H1 (cell line): Measurements from ENCODE around the gene MAML3. TPM values are rescaled to one million over a fixed set of nuclear protein-coding genes. Genes with fewer than 3 reads are reported as not detected.

Experiments
- CTCF ChIA-PET: fragments of 300-600 bp; sonication (Branson Sonifier 250); formaldehyde crosslinking; loops from one replicate; lab custom pipeline; 2021; ENCODE audit not compliant: partially characterized antibody; lab: Charles Lee
- POLR2A ChIA-PET: fragments of 300-600 bp; sonication (Branson Sonifier 250); formaldehyde crosslinking; loops from one replicate; lab custom pipeline; 2021; ENCODE audit warnings: inconsistent platforms; ENCODE audit not compliant: partially characterized antibody; lab: Charles Lee
- DNase-seq, 2 experiments: peaks; one replicate each; pipeline versions ENCODE4 v3.0.0 to v3.0.0-alpha.2; 2010 to 2022; ENCODE audit warnings: low spot score in 2 of 2, low read depth in 1 of 2, mixed read lengths in 1 of 2
- FAIRE-seq: peaks from 2 replicates; lab custom pipeline; 2011; peaks lifted over from hg19 to GRCh38; lab: Jason Lieb, UNC
- H2AFZ ChIP-seq: 2 replicates; pipeline ENCODE4 v1.8.1; 2012; ENCODE audit warnings: low read length, inconsistent platforms
- H2AK5ac ChIP-seq: 2 replicates; pipeline ENCODE4 v1.6.1; 2013; ENCODE audit warnings: low read depth, low read length
- H2BK120ac ChIP-seq: replicated peaks from 2 replicates; pipeline ENCODE3; 2013; ENCODE audit warnings: low read depth, low read length, inconsistent platforms
- H2BK12ac ChIP-seq: 2 replicates; pipeline ENCODE4 v1.6.1; 2013; ENCODE audit warnings: low read depth, low read length
- H2BK15ac ChIP-seq: 2 replicates; pipeline ENCODE4 v1.6.1; 2013; ENCODE audit warnings: low read length
- H2BK20ac ChIP-seq: 2 replicates; pipeline ENCODE4 v1.6.1; 2013; ENCODE audit warnings: low read length
- H2BK5ac ChIP-seq: 2 replicates; pipeline ENCODE4 v1.6.1; 2013; ENCODE audit warnings: low read depth, low read length
- H3K14ac ChIP-seq: 2 replicates; pipeline ENCODE4 v1.6.1; 2013; ENCODE audit warnings: inconsistent platforms; ENCODE audit not compliant: insufficient read length
- H3K18ac ChIP-seq: 2 replicates; pipeline ENCODE4 v1.6.1; 2013; ENCODE audit warnings: low read length; ENCODE audit errors: extremely low read depth
- H3K23ac ChIP-seq: 2 replicates; pipeline ENCODE4 v1.6.1; 2013; ENCODE audit warnings: inconsistent platforms; ENCODE audit not compliant: insufficient read length
- H3K23me2 ChIP-seq: 2 replicates; pipeline ENCODE4 v1.6.1; 2013; ENCODE audit warnings: low read depth, low read length
- H3K27ac ChIP-seq: 2 replicates; pipeline ENCODE4 v1.6.1; 2011; ENCODE audit warnings: low read depth, low read length, inconsistent platforms
- H3K27me3 ChIP-seq, 4 experiments: replicated peaks in 1 of 4; 1 replicate in 1 of 4; 2 replicates in 3 of 4; pipeline versions ENCODE4 v1.6.1 to v1.8.1; 2011 to 2013; ENCODE audit warnings: low read length in 3 of 4, mild to moderate bottlenecking in 3 of 4, inconsistent platforms in 2 of 4, mixed read lengths in 2 of 4, moderate library complexity in 1 of 4; ENCODE audit not compliant: control insufficient read depth in 3 of 4, insufficient read depth in 3 of 4; ENCODE audit errors: extremely low read depth in 1 of 4
- H3K36me3 ChIP-seq, 4 experiments: 2 replicates each; pipeline versions ENCODE4 v1.6.1 to v1.8.1; 2011 to 2013; ENCODE audit warnings: mild to moderate bottlenecking in 4 of 4, low read length in 3 of 4, moderate library complexity in 2 of 4, control low read depth in 1 of 4, inconsistent platforms in 1 of 4; ENCODE audit not compliant: insufficient read depth in 4 of 4, control insufficient read depth in 2 of 4
- H3K4ac ChIP-seq: replicated peaks from 2 replicates; pipeline ENCODE3; 2013; ENCODE audit warnings: low read length, low read depth, mixed read lengths, inconsistent platforms; ENCODE audit not compliant: insufficient read length
- H3K4me1 ChIP-seq, 4 experiments: replicated peaks in 1 of 4; 1 replicate in 1 of 4; 2 replicates in 3 of 4; pipeline versions ENCODE4 v1.6.1 to v1.8.1; 2011 to 2013; ENCODE audit warnings: low read length in 3 of 4, inconsistent platforms in 2 of 4, mixed read lengths in 1 of 4; ENCODE audit not compliant: insufficient read depth in 4 of 4, control insufficient read depth in 3 of 4
- H3K4me2 ChIP-seq, 2 experiments: 2 replicates each; pipeline versions ENCODE4 v1.6.1 to v1.8.1; 2011 to 2013; ENCODE audit warnings: low read depth in 2 of 2, low read length in 2 of 2, control low read depth in 1 of 2, inconsistent platforms in 1 of 2, mild to moderate bottlenecking in 1 of 2; ENCODE audit not compliant: insufficient read depth in 1 of 2
- H3K4me3 ChIP-seq, 4 experiments: fragments of 200-600, 300-600 bp in 1 of 4; sonication (generic), shearing (Covaris generic), sonication (Bioruptor Twin) in 1 of 4; 2 replicates each; pipeline versions ENCODE4 v1.5.1 to v1.8.1; 2011 to 2016; ENCODE audit warnings: low read length in 4 of 4, low read depth in 3 of 4, control low read depth in 2 of 4, inconsistent platforms in 2 of 4, mild to moderate bottlenecking in 2 of 4, mixed read lengths in 1 of 4, moderate library complexity in 1 of 4; ENCODE audit not compliant: insufficient read depth in 2 of 4; ENCODE audit errors: extremely low read depth in 1 of 4
- H3K56ac ChIP-seq: replicated peaks from 2 replicates; pipeline ENCODE3; 2013; ENCODE audit warnings: low read depth, mild to moderate bottlenecking, mixed read lengths, low read length, inconsistent platforms; ENCODE audit not compliant: insufficient read length
- H3K79me1 ChIP-seq: 2 replicates; pipeline ENCODE4 v1.6.1; 2013; ENCODE audit warnings: low read depth, low read length, control low read depth
- H3K79me2 ChIP-seq, 2 experiments: 2 replicates each; pipeline versions ENCODE4 v1.6.1 to v1.8.1; 2012 to 2013; ENCODE audit warnings: low read length in 2 of 2, mild to moderate bottlenecking in 2 of 2, inconsistent platforms in 1 of 2; ENCODE audit not compliant: insufficient read depth in 2 of 2, control insufficient read depth in 1 of 2
- H3K9ac ChIP-seq, 4 experiments: replicated peaks in 1 of 4; 1 replicate in 1 of 4; 2 replicates in 3 of 4; pipeline versions ENCODE4 v1.6.1 to v1.8.1; 2011 to 2013; ENCODE audit warnings: low read depth in 3 of 4, low read length in 3 of 4, control low read depth in 2 of 4, mild to moderate bottlenecking in 2 of 4, moderate library complexity in 2 of 4, inconsistent platforms in 1 of 4; ENCODE audit errors: extremely low read depth in 1 of 4
- H3K9me3 ChIP-seq, 2 experiments: 2 replicates each; pipeline versions ENCODE4 v1.6.1 to v1.8.1; 2012 to 2013; ENCODE audit warnings: mild to moderate bottlenecking in 2 of 2, moderate library complexity in 2 of 2, control low read depth in 1 of 2, inconsistent platforms in 1 of 2, low read depth in 1 of 2, low read length in 1 of 2, mixed read lengths in 1 of 2; ENCODE audit not compliant: insufficient read depth in 2 of 2
- H4K20me1 ChIP-seq, 2 experiments: replicated peaks in 1 of 2; 2 replicates each; pipeline versions ENCODE3 to v1.8.1; 2011 to 2013; ENCODE audit warnings: inconsistent platforms in 2 of 2, low read length in 2 of 2, mild to moderate bottlenecking in 1 of 2; ENCODE audit not compliant: insufficient read depth in 2 of 2, control insufficient read depth in 1 of 2
- H4K5ac ChIP-seq: 2 replicates; pipeline ENCODE4 v1.6.1; 2013; ENCODE audit warnings: low read length, low read depth, mixed read lengths, inconsistent platforms; ENCODE audit not compliant: insufficient read length
- H4K8ac ChIP-seq: 2 replicates; pipeline ENCODE4 v1.8.0; 2013; ENCODE audit warnings: mild to moderate bottlenecking, moderate library complexity, low read length, inconsistent platforms; ENCODE audit not compliant: insufficient read depth; ENCODE audit errors: extremely low read depth
- H4K91ac ChIP-seq: replicated peaks from 2 replicates; pipeline ENCODE3; 2013; ENCODE audit warnings: low read length, mixed read lengths, inconsistent platforms; ENCODE audit not compliant: insufficient read length
- ASH2L ChIP-seq: fragments of 200-600, 300-600 bp; sonication (generic); IDR thresholded peaks from one replicate; pipeline ENCODE4 v1.7.1; 2017; ENCODE audit warnings: low read length
- ATF2 ChIP-seq: IDR thresholded peaks from 2 replicates; pipeline ENCODE4 v1.6.1; 2012; ENCODE audit warnings: low read length, inconsistent platforms
- CBX8 ChIP-seq: fragments of 300-800, 300-1000 bp; sonication (generic); IDR thresholded peaks from 2 replicates; pipeline ENCODE4 v1.7.1; 2016; ENCODE audit warnings: low read depth, low read length, borderline replicate concordance
- CREB1 ChIP-seq: IDR thresholded peaks from 2 replicates; pipeline ENCODE4 v1.6.1; 2012; ENCODE audit warnings: inconsistent platforms
- CTBP2 ChIP-seq: IDR thresholded peaks from 2 replicates; pipeline ENCODE4 v1.7.0; 2011; ENCODE audit warnings: borderline replicate concordance, mild to moderate bottlenecking, moderate library complexity, mixed read lengths, low read length; ENCODE audit not compliant: insufficient read depth, insufficient read length
- EGR1 ChIP-seq: IDR thresholded peaks from 2 replicates; pipeline ENCODE4 v1.6.1; 2011; ENCODE audit warnings: low read depth, low read length, borderline replicate concordance
- FOSL1 ChIP-seq: IDR thresholded peaks from 2 replicates; pipeline ENCODE4 v1.6.1; 2011; ENCODE audit warnings: mild to moderate bottlenecking, low read depth, low read length, moderate library complexity; ENCODE audit not compliant: insufficient read depth
- GTF2F1 ChIP-seq: IDR thresholded peaks from 2 replicates; pipeline ENCODE4 v1.6.1; 2012; ENCODE audit warnings: low read depth, low read length, improper control_type of control experiment, borderline replicate concordance
- HDAC6 ChIP-seq: IDR thresholded peaks from one replicate; pipeline ENCODE4 v1.7.1; 2012; ENCODE audit warnings: low read depth, mild to moderate bottlenecking, inconsistent platforms, low read length, moderate library complexity
- KDM5A ChIP-seq: fragments of 200-600 bp; IDR thresholded peaks from 2 replicates; pipeline ENCODE4 v1.7.1; 2012; ENCODE audit warnings: mild to moderate bottlenecking, low read length, inconsistent platforms, mixed read lengths
- NRF1 ChIP-seq: IDR thresholded peaks from 2 replicates; pipeline ENCODE4 v1.6.1; 2011; ENCODE audit warnings: mild to moderate bottlenecking, low read depth, low read length, improper control_type of control experiment
- SP1 ChIP-seq: IDR thresholded peaks from 2 replicates; pipeline ENCODE4 v1.6.1; 2011; ENCODE audit warnings: low read depth, low read length
- SP2 ChIP-seq: IDR thresholded peaks from 2 replicates; pipeline ENCODE4 v1.6.1; 2012; ENCODE audit warnings: mild to moderate bottlenecking, low read length, inconsistent platforms
- SUZ12 ChIP-seq: fragments of 200-600 bp; sonication (generic); IDR thresholded peaks from 2 replicates; pipeline ENCODE4 v1.6.1; 2012; ENCODE audit warnings: mild to moderate bottlenecking, inconsistent platforms, low read length, moderate library complexity, mixed read lengths
- TCF12 ChIP-seq: IDR thresholded peaks from 2 replicates; pipeline ENCODE4 v1.6.1; 2011; ENCODE audit warnings: low read depth, mild to moderate bottlenecking, low read length
- WGBS, 2 experiments: shearing (Covaris generic) in 1 of 2; methylation state at CpG; one replicate each; pipeline versions ENCODE4 v1.1.6 to v1.1.7; 2013 to 2015; ENCODE audit warnings: low lambda C conversion rate in 2 of 2, mixed read lengths in 2 of 2, inconsistent platforms in 1 of 2, low coverage in 1 of 2, missing lambda C conversion rate in 1 of 2; ENCODE audit not compliant: insufficient replicate concordance in 2 of 2, insufficient coverage in 1 of 2, insufficient read length in 1 of 2; ENCODE audit errors: extremely low coverage in 1 of 2, missing lambda C conversion rate in 1 of 2; 5-methylcytosine and 5-hydroxymethylcytosine counted together
- polyA plus RNA-seq, 7 experiments: library from polyadenylated mRNA; depleted of rRNA in 3 of 7; stranded (reverse) in 5 of 7; unstranded in 2 of 7; fragments of >200 nt in 5 of 7; fragments of 200-250 nt in 2 of 7; gene quantifications; 1 replicate in 5 of 7; 2 replicates in 1 of 7; 4 replicates in 1 of 7; pipeline versions ENCODE4 v1.2.1 to v1.2.3, GENCODE V29; 2011 to 2013; ENCODE audit warnings: missing spikeins in 2 of 7, mixed read lengths in 2 of 7
- total RNA-seq: library from RNA; stranded (reverse); fragmentation: NEBNext Ultra II Directional; extraction: Animal tissue kit (Norgen Biotek cat#: 25700); gene quantifications from 2 replicates; pipeline ENCODE4 v1.2.1, GENCODE V29; 2021

MAML3 gene
- total and polyA plus RNA-seq, 2 of the 8 experiments (the other 6 are each of a cell fraction or from before 2014, with no cell fraction given) = 2.1 to 5.7 TPM

- no peak for FAIRE-seq
- no peak overlapping the region for H3K23ac ChIP-seq
- 92% methylated on average over 3 of the region's 3 CpGs; no CpG with 5 or more reads in 1 of the 2 experiments for WGBS, 2 experiments
- no peaks in the 10 kb centered on the region for H3K79me1 ChIP-seq
- no peak overlapping the region for H3K4me2 ChIP-seq
- no peaks in the 10 kb centered on the region for H3K79me2 ChIP-seq
- no peak overlapping the region for H2BK15ac ChIP-seq
- no peak overlapping the region for H3K4ac ChIP-seq
- no peak overlapping the region for H3K56ac ChIP-seq
- no peak overlapping the region for H4K5ac ChIP-seq
- no peak overlapping the region for H3K4me3 ChIP-seq
- CTCF ChIA-PET = no interaction called here
- H3K23me2 ChIP-seq = no peaks in the 10 kb centered on the region
- no peak overlapping the region for H2BK20ac ChIP-seq
- no peaks in the 10 kb centered on the region for H4K20me1 ChIP-seq
- no peak for DNase-seq
- no peaks in the 10 kb centered on the region for H3K36me3 ChIP-seq
- no peak overlapping the region for H4K91ac ChIP-seq
- no peak for TF ChIP-seq HDAC6
- no peak for TF ChIP-seq ATF2
- no peak for TF ChIP-seq SUZ12
- no peak for TF ChIP-seq NRF1
- no peak for TF ChIP-seq SP1
- no peak for TF ChIP-seq EGR1
- no peak for TF ChIP-seq CBX8
- no peak for TF ChIP-seq KDM5A
- no peak for TF ChIP-seq ASH2L
- TF ChIP-seq GTF2F1 = no peak
- no peak for TF ChIP-seq FOSL1
- no peak for TF ChIP-seq TCF12
- no peak for TF ChIP-seq CTBP2
- TF ChIP-seq CREB1 = no peak
- TF ChIP-seq SP2 = no peak
- TF ChIP-seq, all 59 proteins: peak for 0
- POLR2A ChIA-PET = no interaction called here
- H2BK120ac ChIP-seq = no peak overlapping the region
- no peak overlapping the region for H2BK12ac ChIP-seq
- no peak overlapping the region for H2AK5ac ChIP-seq
- H4K8ac ChIP-seq = no peak overlapping the region
- no peak overlapping the region for H3K27ac ChIP-seq
- H2AFZ ChIP-seq = no peak overlapping the region
- H3K18ac ChIP-seq = no peak overlapping the region
- no peaks in the 10 kb centered on the region for H3K9me3 ChIP-seq
- H3K4me1 ChIP-seq = no peaks in the 10 kb centered on the region
- no peak overlapping the region for H3K9ac ChIP-seq
- no peak overlapping the region for H3K14ac ChIP-seq
- no peak overlapping the region for H2BK5ac ChIP-seq
- H3K27me3 ChIP-seq = no peaks in the 10 kb centered on the region
Observed at GRCh38 chr4:140180577-140180976, 26.6 kb upstream of the MAML3 start.
